Liver (tissue), 3 donors: Measurements from ENCODE around the gene FRMD4A.

Source experiments
- CTCF ChIP-seq: fragments of 150-350 bp; IDR thresholded peaks from 2 replicates; pipeline ENCODE4 v1.5.1; 2017; ENCODE audit warnings: improper control_type of control experiment, low read depth, low read length; ENCODE audit not compliant: missing input control
- HNF4A ChIP-seq, 2 donors: conservative IDR thresholded peaks; 2 replicates each; pipeline ENCODE4 v1.6.1; 2016; ENCODE audit warnings: antibody characterized with exemption in 2 of 2, mild to moderate bottlenecking in 2 of 2
- JUND ChIP-seq, 2 donors: IDR thresholded peaks; 2 replicates each; pipeline ENCODE4 v1.6.1; 2016; ENCODE audit warnings: antibody characterized with exemption in 2 of 2
- MAX ChIP-seq: IDR thresholded peaks from 2 replicates; pipeline ENCODE4 v1.6.1; 2016; ENCODE audit warnings: antibody characterized with exemption
- RAD21 ChIP-seq, 2 donors: IDR thresholded peaks; 2 replicates each; pipeline ENCODE4 v1.6.1; 2016; ENCODE audit warnings: antibody characterized with exemption in 2 of 2, mild to moderate bottlenecking in 2 of 2
- TAF1 ChIP-seq: conservative IDR thresholded peaks from 2 replicates; pipeline ENCODE4 v1.6.1; 2016; ENCODE audit warnings: antibody characterized with exemption, mild to moderate bottlenecking
- donor health status: healthy.
- donor health status: healthy.

GRCh38 chr10:14124941-14125340 lies 205.8 kb downstream of the FRMD4A start:
- TF ChIP-seq JUND (IDR thresholded peaks at IDR 0.05) (no peak), CTCF (no peak), MAX (no peak), RAD21 (IDR thresholded peaks at IDR 0.05) (no peak), TAF1 (no peak), HNF4A (conservative IDR thresholded peaks at IDR 0.05) (no peak)
